Tibial artery (tissue), 4 donors: ENCODE measurements around the gene ZMPSTE24.

Experiments used
- DNase-seq, 2 donors: peaks; one replicate each; pipeline ENCODE4 v3.0.0-alpha.2; 2019
- H3K27ac ChIP-seq, 2 donors: fragments of 200-600 bp; sonication (generic) in 1 of 2; 1 replicate in 1 of 2; 2 replicates in 1 of 2; pipeline ENCODE4 v1.5.1; 2018 to 2019; ENCODE audit warnings: mild to moderate bottlenecking in 1 of 2
- H3K27me3 ChIP-seq, 2 donors: fragments of 200-600 bp; sonication (generic) in 1 of 2; one replicate each; pipeline versions ENCODE4 v1.5.1 to v1.6.0; 2016 to 2019
- H3K36me3 ChIP-seq, 3 donors: fragments of 200-600 bp; sonication (generic) in 2 of 3; one replicate each; pipeline ENCODE4 v1.5.1; 2016 to 2019; ENCODE audit warnings: mild to moderate bottlenecking in 2 of 3
- H3K4me1 ChIP-seq, 4 donors: fragments of 200-600 bp; sonication (generic) in 2 of 4; 1 replicate in 3 of 4; 2 replicates in 1 of 4; pipeline ENCODE4 v1.5.1; 2016 to 2019
- H3K4me3 ChIP-seq, 2 donors: fragments of 200-600 bp; sonication (generic) in 1 of 2; 1 replicate in 1 of 2; 2 replicates in 1 of 2; pipeline ENCODE4 v1.5.1; 2018 to 2019; ENCODE audit warnings: mild to moderate bottlenecking in 2 of 2
- H3K9me3 ChIP-seq, 3 donors: fragments of 200-600 bp; sonication (generic) in 1 of 3; one replicate each; pipeline ENCODE4 v1.5.1; 2016 to 2019
- intact Hi-C: fragments of 100-400 bp; cut with DNase I; formaldehyde crosslinking; loops from one replicate; pipeline ENCODE4 v1.15.0; 2023; ENCODE audit warnings: low total_unique reads
- TF ChIP-seq, protein P1 (sequence below), 2 experiments: fragments of 200-600 bp in 1 of 2; fragments of 450-650 bp in 1 of 2; IDR thresholded peaks; one replicate each; pipeline ENCODE4 v1.5.1; 2017 to 2019; ENCODE audit warnings: antibody characterized with exemption in 2 of 2, mild to moderate bottlenecking in 1 of 2, moderate library complexity in 1 of 2

Gene ZMPSTE24

DNA sequence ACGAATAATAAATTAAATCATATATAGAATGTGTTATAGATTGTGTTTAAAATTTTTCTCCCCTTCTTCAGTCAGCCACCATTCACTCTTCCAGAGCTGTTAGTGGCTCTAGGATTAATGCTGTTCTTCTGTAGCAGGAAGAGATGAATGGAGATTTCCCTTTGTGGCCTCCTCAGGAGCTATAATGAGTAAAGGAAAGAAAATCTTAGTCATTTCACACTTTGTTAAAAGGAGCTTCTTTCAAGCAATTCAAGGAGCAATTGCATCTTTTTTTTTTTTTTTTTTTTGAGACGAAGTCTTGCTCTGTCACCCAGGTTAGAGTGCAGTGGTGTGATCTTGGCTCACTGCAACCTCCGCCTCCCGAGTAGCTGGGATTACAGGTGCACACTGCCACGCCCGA is 34.0 kb upstream of the ZMPSTE24 start:
- Histone ChIP-seq H3K27me3 (no peaks in the 10 kb centered on the region), H3K9me3 (no peaks in the 10 kb centered on the region), H3K27ac (no peak overlapping the region), H3K4me3 (no peak overlapping the region), H3K36me3 (peaks cover 7 to 20% (median 9%) of the 10 kb centered on the region in 3 donors), H3K4me1 (no peaks in the 10 kb centered on the region)
- DNase-seq: no peak
- TF ChIP-seq, protein P1, sequence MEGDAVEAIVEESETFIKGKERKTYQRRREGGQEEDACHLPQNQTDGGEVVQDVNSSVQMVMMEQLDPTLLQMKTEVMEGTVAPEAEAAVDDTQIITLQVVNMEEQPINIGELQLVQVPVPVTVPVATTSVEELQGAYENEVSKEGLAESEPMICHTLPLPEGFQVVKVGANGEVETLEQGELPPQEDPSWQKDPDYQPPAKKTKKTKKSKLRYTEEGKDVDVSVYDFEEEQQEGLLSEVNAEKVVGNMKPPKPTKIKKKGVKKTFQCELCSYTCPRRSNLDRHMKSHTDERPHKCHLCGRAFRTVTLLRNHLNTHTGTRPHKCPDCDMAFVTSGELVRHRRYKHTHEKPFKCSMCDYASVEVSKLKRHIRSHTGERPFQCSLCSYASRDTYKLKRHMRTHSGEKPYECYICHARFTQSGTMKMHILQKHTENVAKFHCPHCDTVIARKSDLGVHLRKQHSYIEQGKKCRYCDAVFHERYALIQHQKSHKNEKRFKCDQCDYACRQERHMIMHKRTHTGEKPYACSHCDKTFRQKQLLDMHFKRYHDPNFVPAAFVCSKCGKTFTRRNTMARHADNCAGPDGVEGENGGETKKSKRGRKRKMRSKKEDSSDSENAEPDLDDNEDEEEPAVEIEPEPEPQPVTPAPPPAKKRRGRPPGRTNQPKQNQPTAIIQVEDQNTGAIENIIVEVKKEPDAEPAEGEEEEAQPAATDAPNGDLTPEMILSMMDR (IDR thresholded peaks at IDR 0.05): no peak
- intact Hi-C loops: no loop called here

DNA sequence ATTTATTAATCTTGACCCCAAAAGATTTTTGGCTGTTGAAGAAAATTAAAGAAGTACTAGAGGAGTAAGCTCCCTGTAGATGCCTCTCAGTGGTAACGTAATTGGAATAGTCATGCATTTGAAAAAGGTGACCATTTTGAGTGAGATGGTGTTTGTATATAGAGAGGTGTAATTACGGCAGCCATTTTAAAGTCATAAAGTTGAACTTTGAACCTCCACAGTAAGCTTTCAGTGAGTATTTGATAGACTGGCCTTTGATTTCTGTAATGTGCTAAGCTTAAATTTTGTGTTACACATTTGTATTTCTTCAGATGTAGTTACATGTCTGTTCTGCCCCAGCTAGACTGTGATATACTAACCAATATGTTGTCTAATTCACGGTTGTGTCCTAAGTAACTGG is 31.8 kb upstream of the ZMPSTE24 start:
- Histone ChIP-seq H3K4me1 (no peaks in the 10 kb centered on the region), H3K36me3 (peaks cover 11 to 24% (median 19%) of the 10 kb centered on the region in 3 donors), H3K27ac (no peak overlapping the region), H3K27me3 (no peaks in the 10 kb centered on the region), H3K4me3 (no peak overlapping the region), H3K9me3 (no peaks in the 10 kb centered on the region)
- intact Hi-C loops: no loop called here
- TF ChIP-seq, protein P1 (IDR thresholded peaks at IDR 0.05): no peak
- DNase-seq: no peak

DNA sequence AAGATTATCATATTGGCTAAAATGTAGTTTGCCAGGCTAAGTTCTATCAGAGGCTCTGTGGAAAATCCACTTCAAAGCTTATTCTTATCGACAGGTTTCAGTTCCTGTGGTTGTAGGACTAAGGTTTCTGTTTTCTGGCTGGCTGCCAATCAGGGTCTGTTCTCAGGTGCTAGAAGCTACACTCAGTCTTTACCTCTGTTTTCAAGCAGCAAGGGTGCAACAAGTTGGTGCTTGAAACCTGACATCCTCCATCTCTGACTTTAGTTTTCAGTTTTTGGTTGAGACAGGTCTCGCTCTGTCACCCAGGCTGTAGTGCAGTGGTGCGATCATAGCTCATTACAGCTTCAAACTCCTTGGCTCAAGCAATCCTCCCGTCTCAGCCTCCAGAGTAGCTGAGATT is 25.6 kb upstream of the ZMPSTE24 start:
- Histone ChIP-seq H3K4me3 (no peak overlapping the region), H3K4me1 (no peaks in the 10 kb centered on the region), H3K27me3 (no peaks in the 10 kb centered on the region), H3K36me3 (peaks cover 61 to 64% (median 64%) of the 10 kb centered on the region in 3 donors), H3K27ac (no peak overlapping the region), H3K9me3 (no peaks in the 10 kb centered on the region)
- TF ChIP-seq, protein P1 (IDR thresholded peaks at IDR 0.05): no peak
- DNase-seq: no peak
- intact Hi-C loops: no loop called here

DNA sequence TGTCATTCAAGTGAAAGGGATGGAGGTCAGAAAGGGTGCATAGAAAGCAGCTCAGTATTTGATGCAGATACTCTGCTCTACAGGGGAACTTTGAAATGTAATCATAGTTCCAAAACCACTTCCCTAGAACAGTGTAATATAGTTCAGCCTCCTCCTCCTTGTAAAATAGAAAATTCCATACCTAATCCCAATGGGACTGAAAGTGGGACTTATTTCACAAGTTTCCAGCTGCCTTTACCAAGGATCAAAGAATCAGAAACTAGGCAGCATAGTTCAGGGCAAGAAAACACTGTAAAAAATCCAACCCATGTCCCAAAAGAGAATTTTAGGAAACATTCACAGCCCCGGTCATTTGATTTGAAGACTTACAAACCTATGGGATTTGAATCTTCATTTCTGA is 18.4 kb upstream of the ZMPSTE24 start:
- peaks cover 34 to 46% (median 41%) of the 10 kb centered on the region in 3 donors for H3K36me3 ChIP-seq
- no peak overlapping the region for H3K27ac ChIP-seq
- intact Hi-C loops: no loop called here
- DNase-seq: no peak
- no peaks in the 10 kb centered on the region for H3K9me3 ChIP-seq
- H3K4me3 ChIP-seq: no peak overlapping the region
- TF ChIP-seq, protein P1 (IDR thresholded peaks at IDR 0.05): no peak
- H3K4me1 ChIP-seq: peaks cover 0 to 4% (median 0%) of the 10 kb centered on the region in 4 donors
- no peaks in the 10 kb centered on the region for H3K27me3 ChIP-seq

DNA sequence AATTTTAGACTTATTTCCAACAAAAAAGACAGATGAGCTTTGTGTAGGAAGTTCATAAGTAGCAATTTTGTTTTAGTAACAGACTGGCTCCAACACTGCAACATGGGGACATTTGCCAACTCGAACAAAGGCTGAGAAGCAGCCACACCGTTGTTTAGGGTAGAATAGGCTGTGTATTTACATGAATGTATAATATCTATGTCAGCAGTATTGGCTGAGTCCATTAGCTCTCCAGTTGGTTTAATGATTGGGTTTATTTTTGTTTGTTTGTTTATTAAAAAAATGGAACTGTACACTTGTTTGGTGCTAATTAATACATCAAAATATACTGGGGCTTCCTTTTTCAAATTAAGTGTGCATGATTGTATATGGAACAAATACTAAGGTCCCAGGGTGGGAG is 17.6 kb upstream of the ZMPSTE24 start:
- no peaks in the 10 kb centered on the region for H3K9me3 ChIP-seq
- intact Hi-C loops: no loop called here

More for the DNA sequence above, 17.6 kb upstream of the ZMPSTE24 start:
- TF ChIP-seq, protein P1 (IDR thresholded peaks at IDR 0.05): no peak
- peaks cover 0 to 4% (median 0%) of the 10 kb centered on the region in 4 donors for H3K4me1 ChIP-seq
- no peak overlapping the region for H3K27ac ChIP-seq
- DNase-seq: no peak
- H3K36me3 ChIP-seq: peaks cover 28 to 39% (median 34%) of the 10 kb centered on the region in 3 donors
- no peaks in the 10 kb centered on the region for H3K27me3 ChIP-seq
- H3K4me3 ChIP-seq: no peak overlapping the region
